Fibroblast of lung (primary cell): ENCODE measurements around the gene DNAJC5. TPM values are rescaled to one million over a fixed set of nuclear protein-coding genes. Genes with fewer than 3 reads are reported as not detected.

Experiments used
- DNase-seq, 2 donors: peaks; one replicate each; pipeline versions ENCODE4 v3.0.0 to v3.0.0-alpha.2; 2010; ENCODE audit warnings: low read depth in 2 of 2
- H2AFZ ChIP-seq: 2 replicates; pipeline ENCODE4 v1.5.1; 2012; ENCODE audit warnings: low read length, control low read depth, inconsistent platforms
- H3K27ac ChIP-seq: 2 replicates; pipeline ENCODE4 v1.5.1; 2011; ENCODE audit warnings: low read length, control low read depth; ENCODE audit not compliant: insufficient read depth
- H3K27me3 ChIP-seq: 2 replicates; pipeline ENCODE4 v1.5.1; 2011; ENCODE audit warnings: mild to moderate bottlenecking, low read length; ENCODE audit not compliant: control insufficient read depth, insufficient read depth
- H3K36me3 ChIP-seq: 2 replicates; pipeline ENCODE4 v1.5.1; 2011; ENCODE audit warnings: low read length; ENCODE audit not compliant: control insufficient read depth, insufficient read depth
- H3K4me1 ChIP-seq: 2 replicates; pipeline ENCODE4 v1.5.1; 2011; ENCODE audit warnings: low read length; ENCODE audit not compliant: control insufficient read depth, insufficient read depth; ENCODE audit errors: extremely low read depth
- H3K4me2 ChIP-seq: 2 replicates; pipeline ENCODE4 v1.5.1; 2011; ENCODE audit warnings: low read length, control low read depth; ENCODE audit not compliant: insufficient read depth; ENCODE audit errors: extremely low read depth
- H3K4me3 ChIP-seq, 4 experiments: fragments of 200-600 bp in 1 of 4; sonication (generic) in 1 of 4; replicated peaks in 1 of 4; 2 replicates each; pipeline ENCODE4 v1.5.1; 2011 to 2016; ENCODE audit warnings: low read length in 4 of 4, low read depth in 3 of 4, mild to moderate bottlenecking in 3 of 4, control low read depth in 2 of 4, inconsistent platforms in 1 of 4, mixed read lengths in 1 of 4; ENCODE audit not compliant: insufficient read depth in 1 of 4; ENCODE audit errors: control extremely low read depth in 1 of 4
- H3K79me2 ChIP-seq: 2 replicates; pipeline ENCODE4 v1.5.1; 2012; ENCODE audit warnings: mild to moderate bottlenecking, low read length, inconsistent platforms; ENCODE audit not compliant: control insufficient read depth, insufficient read depth
- H3K9ac ChIP-seq: 2 replicates; pipeline ENCODE4 v1.5.1; 2011; ENCODE audit warnings: mild to moderate bottlenecking, low read length, control low read depth; ENCODE audit not compliant: insufficient read depth
- H3K9me3 ChIP-seq: 2 replicates; pipeline ENCODE4 v1.5.1; 2012; ENCODE audit warnings: low read depth, low read length; ENCODE audit not compliant: control insufficient read depth, insufficient read depth
- H4K20me1 ChIP-seq: 2 replicates; pipeline ENCODE4 v1.5.1; 2011; ENCODE audit warnings: low read length; ENCODE audit not compliant: control insufficient read depth, insufficient read depth; ENCODE audit errors: extremely low read depth
- EZH2 ChIP-seq: IDR thresholded peaks from 2 replicates; pipeline ENCODE4 v1.5.1; 2012; ENCODE audit warnings: low read length, control low read depth, mild to moderate bottlenecking; ENCODE audit errors: missing control alignments
- polyA minus RNA-seq: library from RNA; depleted of rRNA, polyadenylated mRNA; stranded (reverse); fragments of >200 nt; gene quantifications from 2 replicates; pipeline ENCODE4 v1.2.3, GENCODE V29; 2011; ENCODE audit warnings: low replicate concordance
- polyA plus RNA-seq, 2 donors: library from polyadenylated mRNA; depleted of rRNA in 1 of 2; stranded (reverse) in 1 of 2; unstranded in 1 of 2; fragments of >200 nt; gene quantifications; 2 replicates each; pipeline ENCODE4 v1.2.1, GENCODE V29; 2011 to 2012; ENCODE audit warnings: missing spikeins in 1 of 2
- total RNA-seq: library from RNA; depleted of rRNA; stranded (reverse); fragments of >200 nt; gene quantifications from 2 replicates; pipeline ENCODE4 v1.2.1, GENCODE V29; 2014
- TF ChIP-seq, protein P1 (sequence below), 2 donors: IDR thresholded peaks in 1 of 2; conservative IDR thresholded peaks in 1 of 2; 1 replicate in 1 of 2; 2 replicates in 1 of 2; pipeline ENCODE4 v1.5.1; 2011 to 2012; ENCODE audit warnings: low read length in 2 of 2, control low read depth in 1 of 2, inconsistent platforms in 1 of 2, low read depth in 1 of 2, mild to moderate bottlenecking in 1 of 2

The DNAJC5 gene, protein sequence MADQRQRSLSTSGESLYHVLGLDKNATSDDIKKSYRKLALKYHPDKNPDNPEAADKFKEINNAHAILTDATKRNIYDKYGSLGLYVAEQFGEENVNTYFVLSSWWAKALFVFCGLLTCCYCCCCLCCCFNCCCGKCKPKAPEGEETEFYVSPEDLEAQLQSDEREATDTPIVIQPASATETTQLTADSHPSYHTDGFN
- total RNA-seq (35.7 and 48.9 TPM in 2 replicates), polyA plus RNA-seq (29.2 and 29.6 TPM in 2 replicates), polyA minus RNA-seq (72.3 and 78.4 TPM in 2 replicates)
- 36.3 and 40.0 TPM in 2 replicates for polyA plus RNA-seq (2012)

DNA sequence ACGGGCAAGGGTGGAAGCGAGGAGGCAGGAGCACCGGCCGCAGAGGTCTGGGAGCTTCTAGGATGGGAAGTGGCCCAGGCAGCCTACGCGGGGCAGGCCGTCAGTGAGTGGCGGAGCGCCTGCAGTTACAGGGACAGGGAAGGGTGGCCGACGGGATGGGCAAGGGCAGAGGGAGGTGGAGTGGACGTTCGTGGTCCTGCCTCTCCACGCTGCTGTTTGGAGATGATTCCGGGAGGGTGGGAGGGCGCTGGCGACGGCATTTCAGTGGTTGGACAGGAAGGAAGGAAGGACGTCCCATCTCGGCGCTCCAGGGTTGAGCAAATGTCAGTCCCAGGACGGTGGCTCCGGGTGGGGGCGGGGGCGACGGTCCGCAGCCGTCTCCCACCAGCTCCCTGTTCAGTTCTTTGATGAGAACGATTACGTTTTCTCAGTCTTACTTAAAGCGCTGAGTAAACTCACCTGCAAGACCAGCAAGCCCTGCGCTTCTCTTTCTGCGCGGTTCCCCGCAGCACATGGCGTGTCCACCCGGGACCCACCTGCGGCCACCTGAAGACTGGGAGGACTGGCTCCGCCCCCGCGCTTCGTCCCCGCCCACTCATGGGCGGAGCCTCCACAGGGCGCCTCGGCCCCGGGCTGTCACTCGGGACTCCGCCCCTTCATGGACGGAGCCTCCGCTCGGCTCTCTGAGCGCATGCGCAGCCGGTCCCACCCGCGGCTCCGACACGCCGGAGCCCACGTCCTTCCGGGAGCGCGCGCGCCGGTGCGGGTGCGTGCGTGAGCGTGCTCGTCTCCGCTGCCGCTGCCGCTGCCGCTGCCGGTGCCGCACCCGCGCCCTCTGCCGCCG lies at the start of gene DNAJC5:
TSS of gene DNAJC5 (plus strand) at position 769 of the 844 bp plus-strand sequence. CDS start 33,220 bp downstream, outside the sequence.
- Histone ChIP-seq H4K20me1 (peaks cover 3% of the 10 kb centered on the region), H3K27me3 (no peaks in the 10 kb centered on the region), H3K27ac (peak within 1 kb of the TSS; percentile 73), H2AFZ (peak within 1 kb of the TSS; percentile 8), H3K9me3 (no peaks in the 10 kb centered on the region), H3K4me1 (peaks cover 4% of the 10 kb centered on the region), H3K9ac (peak within 1 kb of the TSS; percentile 51), H3K79me2 (peaks cover 38% of the 10 kb centered on the region), H3K36me3 (peaks cover 19% of the 10 kb centered on the region), H3K4me3 (peak within 1 kb of the TSS; percentile 64 to 94 (median 72)), H3K4me2 (peak within 1 kb of the TSS; percentile 97)
- no peak for TF ChIP-seq EZH2
- TF ChIP-seq, protein P1, sequence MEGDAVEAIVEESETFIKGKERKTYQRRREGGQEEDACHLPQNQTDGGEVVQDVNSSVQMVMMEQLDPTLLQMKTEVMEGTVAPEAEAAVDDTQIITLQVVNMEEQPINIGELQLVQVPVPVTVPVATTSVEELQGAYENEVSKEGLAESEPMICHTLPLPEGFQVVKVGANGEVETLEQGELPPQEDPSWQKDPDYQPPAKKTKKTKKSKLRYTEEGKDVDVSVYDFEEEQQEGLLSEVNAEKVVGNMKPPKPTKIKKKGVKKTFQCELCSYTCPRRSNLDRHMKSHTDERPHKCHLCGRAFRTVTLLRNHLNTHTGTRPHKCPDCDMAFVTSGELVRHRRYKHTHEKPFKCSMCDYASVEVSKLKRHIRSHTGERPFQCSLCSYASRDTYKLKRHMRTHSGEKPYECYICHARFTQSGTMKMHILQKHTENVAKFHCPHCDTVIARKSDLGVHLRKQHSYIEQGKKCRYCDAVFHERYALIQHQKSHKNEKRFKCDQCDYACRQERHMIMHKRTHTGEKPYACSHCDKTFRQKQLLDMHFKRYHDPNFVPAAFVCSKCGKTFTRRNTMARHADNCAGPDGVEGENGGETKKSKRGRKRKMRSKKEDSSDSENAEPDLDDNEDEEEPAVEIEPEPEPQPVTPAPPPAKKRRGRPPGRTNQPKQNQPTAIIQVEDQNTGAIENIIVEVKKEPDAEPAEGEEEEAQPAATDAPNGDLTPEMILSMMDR (conservative IDR thresholded peaks at IDR 0.05 in 1 of 2, IDR thresholded peaks at IDR 0.05 in 1 of 2; ENCODE audit: low read depth in 1 of 2, low read length in 2 of 2), result no peak
- DNase-seq, result peak; percentile 79 to 91

DNA sequence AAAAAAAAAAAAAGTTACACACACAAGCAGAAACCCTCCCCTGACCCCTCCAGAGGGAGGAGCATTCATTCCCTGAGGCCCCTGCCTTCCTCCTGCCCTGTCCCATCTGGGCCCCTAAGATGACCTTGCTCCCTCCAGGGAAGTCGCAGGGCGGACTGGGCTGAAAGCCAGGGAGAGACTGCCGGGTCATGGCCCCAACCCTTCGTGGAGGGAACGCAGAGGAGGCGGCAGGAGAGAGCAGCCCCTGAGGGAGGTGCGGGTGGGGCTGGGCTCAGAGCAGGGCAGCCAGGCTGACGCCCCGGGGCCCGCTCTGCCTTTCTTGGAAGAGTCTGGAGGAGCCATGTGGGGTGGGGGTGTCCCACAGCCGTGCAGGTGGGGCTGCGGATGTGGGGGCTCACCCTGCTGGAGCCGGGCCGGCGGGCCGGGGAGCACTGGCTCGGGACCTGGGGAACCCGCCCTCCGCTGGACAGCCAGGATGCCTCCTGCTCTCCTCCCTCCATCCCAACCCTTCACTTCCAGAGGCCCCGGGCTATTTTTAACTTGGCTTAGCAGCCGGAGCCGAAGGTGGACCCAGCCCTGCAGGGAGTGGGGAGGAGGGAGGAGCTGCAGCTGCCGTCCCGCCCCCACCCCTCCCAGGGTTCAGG lies 48.7 kb upstream of the DNAJC5 start:
- Histone ChIP-seq H3K9ac (no peak overlapping the region), H3K4me2 (peak overlapping the region; percentile 64), H3K27ac (no peak overlapping the region), H3K27me3 (peaks cover 8% of the 10 kb centered on the region), H3K9me3 (no peaks in the 10 kb centered on the region), H3K36me3 (no peaks in the 10 kb centered on the region), H2AFZ (peak overlapping the region; percentile 20), H3K4me3 (peak overlapping the region in 1 of 4 experiments; percentile 25), H4K20me1 (no peaks in the 10 kb centered on the region), H3K4me1 (peaks cover 10% of the 10 kb centered on the region), H3K79me2 (no peaks in the 10 kb centered on the region)
- TF ChIP-seq EZH2, result no peak
- TF ChIP-seq, protein P1 (conservative IDR thresholded peaks at IDR 0.05 in 1 of 2, IDR thresholded peaks at IDR 0.05 in 1 of 2; ENCODE audit: low read depth in 1 of 2, low read length in 2 of 2), result peak in 1 of 2 donors; percentile 3
- DNase-seq, result peak; percentile 42 to 47

DNA sequence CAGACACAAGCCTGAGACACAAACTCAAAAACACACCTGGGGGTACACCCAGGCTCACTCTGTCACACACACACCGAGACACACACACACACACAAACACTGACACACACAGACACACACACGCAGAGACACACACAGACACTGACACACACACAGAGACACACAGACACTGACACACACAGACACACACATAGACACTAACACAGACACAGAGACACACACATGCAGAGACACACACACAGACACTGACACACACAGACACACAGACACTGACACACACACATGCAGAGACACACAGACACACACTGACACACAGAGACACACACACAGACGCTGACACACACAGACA lies 48.1 kb upstream of the DNAJC5 start:
- Histone ChIP-seq H3K4me3 (no peak overlapping the region), H2AFZ (no peak overlapping the region), H3K27me3 (peaks cover 8% of the 10 kb centered on the region), H3K4me2 (no peak overlapping the region), H3K4me1 (peaks cover 10% of the 10 kb centered on the region), H3K36me3 (no peaks in the 10 kb centered on the region), H3K9ac (no peak overlapping the region), H3K79me2 (no peaks in the 10 kb centered on the region), H3K27ac (no peak overlapping the region), H3K9me3 (no peaks in the 10 kb centered on the region), H4K20me1 (no peaks in the 10 kb centered on the region)
- no peak for DNase-seq
- no peak for TF ChIP-seq EZH2
- TF ChIP-seq, protein P1 (conservative IDR thresholded peaks at IDR 0.05 in 1 of 2, IDR thresholded peaks at IDR 0.05 in 1 of 2; ENCODE audit: low read depth in 1 of 2, low read length in 2 of 2), result no peak
